ENCODE data around the gene DIP2C.

- no peak for TF ChIP-seq POLR2A (IDR thresholded peaks at IDR 0.05)
- TF ChIP-seq, protein P1, sequence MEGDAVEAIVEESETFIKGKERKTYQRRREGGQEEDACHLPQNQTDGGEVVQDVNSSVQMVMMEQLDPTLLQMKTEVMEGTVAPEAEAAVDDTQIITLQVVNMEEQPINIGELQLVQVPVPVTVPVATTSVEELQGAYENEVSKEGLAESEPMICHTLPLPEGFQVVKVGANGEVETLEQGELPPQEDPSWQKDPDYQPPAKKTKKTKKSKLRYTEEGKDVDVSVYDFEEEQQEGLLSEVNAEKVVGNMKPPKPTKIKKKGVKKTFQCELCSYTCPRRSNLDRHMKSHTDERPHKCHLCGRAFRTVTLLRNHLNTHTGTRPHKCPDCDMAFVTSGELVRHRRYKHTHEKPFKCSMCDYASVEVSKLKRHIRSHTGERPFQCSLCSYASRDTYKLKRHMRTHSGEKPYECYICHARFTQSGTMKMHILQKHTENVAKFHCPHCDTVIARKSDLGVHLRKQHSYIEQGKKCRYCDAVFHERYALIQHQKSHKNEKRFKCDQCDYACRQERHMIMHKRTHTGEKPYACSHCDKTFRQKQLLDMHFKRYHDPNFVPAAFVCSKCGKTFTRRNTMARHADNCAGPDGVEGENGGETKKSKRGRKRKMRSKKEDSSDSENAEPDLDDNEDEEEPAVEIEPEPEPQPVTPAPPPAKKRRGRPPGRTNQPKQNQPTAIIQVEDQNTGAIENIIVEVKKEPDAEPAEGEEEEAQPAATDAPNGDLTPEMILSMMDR (IDR thresholded peaks at IDR 0.05), result no peak
- no peak for TF ChIP-seq POLR2AphosphoS5 (IDR thresholded peaks at IDR 0.05)
Observed at GRCh38 chr10:437698-438490, 251.6 kb downstream of the DIP2C start.
